OCI-LY7 (cell line): ENCODE data around the gene TNFRSF1A.
"Not testable (repeated sequence)": the region's sequence is repeated elsewhere in the genome, so short reads cannot be mapped to it uniquely, and the experiment has no call there.

Experiments
- CTCF ChIP-seq: fragments of 200-600 bp; sonication (generic); conservative IDR thresholded peaks from 2 replicates; pipeline ENCODE4 v1.5.1; 2014; ENCODE audit warnings: mild to moderate bottlenecking, antibody characterized with exemption, low read length, moderate library complexity, mixed read lengths
- EZH2phosphoT487 ChIP-seq: fragments of 200-600 bp; sonication (generic); IDR thresholded peaks from 2 replicates; pipeline ENCODE4 v1.6.1; 2018; ENCODE audit warnings: low read depth, borderline replicate concordance, mild to moderate bottlenecking, mixed run types, antibody characterized with exemption, low read length, moderate library complexity, mixed read lengths

DNA sequence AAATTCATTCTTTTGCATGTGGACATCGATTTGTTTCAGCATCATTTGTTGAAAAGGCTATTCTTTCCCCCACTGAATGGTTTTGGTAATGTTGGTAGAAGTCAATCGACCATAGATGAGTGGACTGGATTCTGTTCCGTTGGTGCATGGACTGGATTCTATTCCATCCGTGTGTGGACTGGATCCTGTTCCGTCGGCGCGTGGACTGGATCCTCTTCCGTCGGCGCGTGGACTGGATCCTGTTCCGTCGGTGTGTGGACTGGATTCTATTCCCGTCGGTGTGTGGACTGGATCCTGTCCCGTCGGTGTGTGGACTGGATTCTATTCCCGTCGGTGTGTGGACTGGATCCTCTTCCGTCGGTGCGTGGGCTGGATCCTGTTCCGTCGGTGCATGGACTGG is 52.0 kb downstream of the TNFRSF1A start:
- not testable (repeated sequence) for TF ChIP-seq EZH2phosphoT487, CTCF
